GM12878 (cell line): ENCODE results near the gene MYO18B. TPM values are rescaled to one million over a fixed set of nuclear protein-coding genes. Genes with fewer than 3 reads are reported as not detected.

Source experiments
- ATAC-seq: fragments of 200-7000 bp; cut with Tn5 transposase; 3 replicates; pipeline ENCODE4 v1.9.1; 2020; ENCODE audit warnings: mild to moderate bottlenecking, moderate library complexity
- BruUV-seq: library from RNA; stranded (reverse); fragments of 400-500 nt; replicated peaks from 2 replicates; lab custom pipeline; 2021; lab: Mats Ljungman, UMichigan
- CTCF ChIA-PET: fragments of 300-600 bp; sonication (Branson Sonifier 250); formaldehyde crosslinking; extraction: SDS; loops from one replicate; lab custom pipeline; 2021; ENCODE audit warnings: inconsistent platforms; lab: Yijun Ruan, JAX
- POLR2A ChIA-PET: fragments of 350-600 bp; formaldehyde crosslinking; extraction: SDS; loops from one replicate; lab custom pipeline; 2021; ENCODE audit warnings: inconsistent platforms; lab: Charles Lee
- RAD21 ChIA-PET: fragments of 300-600 bp; sonication (Branson Sonifier 250); formaldehyde crosslinking; loops from one replicate; lab custom pipeline; 2023; ENCODE audit warnings: antibody characterized with exemption; ENCODE audit not compliant: unreplicated experiment; lab: Charles Lee
- SMC1A ChIA-PET: fragments of 300-600 bp; sonication (Branson Sonifier 250); formaldehyde crosslinking; loops from one replicate; lab custom pipeline; 2023; ENCODE audit not compliant: unreplicated experiment, uncharacterized antibody; lab: Charles Lee
- DNase-seq: peaks from one replicate; pipeline ENCODE4 v3.0.0-alpha.2; 2011; ENCODE audit warnings: low read depth, low spot score
- FAIRE-seq: peaks from 3 replicates; lab custom pipeline; 2011; peaks lifted over from hg19 to GRCh38; lab: Jason Lieb, UNC
- H2AFZ ChIP-seq: 2 replicates; pipeline ENCODE4 v1.6.0; 2011; ENCODE audit warnings: low read depth, low read length, control low read depth; ENCODE audit not compliant: control insufficient read depth
- H3K27ac ChIP-seq: 2 replicates; pipeline ENCODE4 v1.5.1; 2011; ENCODE audit warnings: control low read depth; ENCODE audit not compliant: control insufficient read depth, insufficient read depth
- H3K27me3 ChIP-seq, 2 experiments: replicated peaks in 1 of 2; 2 replicates each; pipeline versions ENCODE4 v1.6.0 to v1.6.1; 2011; ENCODE audit warnings: low read length in 1 of 2; ENCODE audit not compliant: control insufficient read depth in 2 of 2, insufficient read depth in 2 of 2
- H3K36me3 ChIP-seq, 2 experiments: 2 replicates each; pipeline ENCODE4 v1.5.1; 2011; ENCODE audit warnings: low read length in 1 of 2; ENCODE audit not compliant: control insufficient read depth in 2 of 2, insufficient read depth in 2 of 2
- H3K4me1 ChIP-seq: 2 replicates; pipeline ENCODE4 v1.6.1; 2011; ENCODE audit warnings: mild to moderate bottlenecking, low read length, moderate library complexity, mixed read lengths; ENCODE audit not compliant: control insufficient read depth, insufficient read depth
- H3K4me2 ChIP-seq: 2 replicates; pipeline ENCODE4 v1.6.0; 2011; ENCODE audit warnings: control low read depth; ENCODE audit not compliant: control insufficient read depth, insufficient read depth
- H3K4me3 ChIP-seq: fragments of 200-600 bp; sonication (generic); 2 replicates; pipeline ENCODE4 v1.5.1; 2016
- H3K79me2 ChIP-seq: 2 replicates; pipeline ENCODE4 v1.6.0; 2011; ENCODE audit warnings: low read length; ENCODE audit not compliant: control insufficient read depth, insufficient read depth
- H3K9ac ChIP-seq: 2 replicates; pipeline ENCODE4 v1.8.0; 2011; ENCODE audit warnings: low read length, control low read depth, mixed read lengths; ENCODE audit not compliant: control insufficient read depth, insufficient read depth
- H3K9me3 ChIP-seq: replicated peaks from 3 replicates; pipeline ENCODE4 v1.5.1; 2011; ENCODE audit warnings: mild to moderate bottlenecking, low read length; ENCODE audit not compliant: control insufficient read depth, insufficient read depth
- H4K20me1 ChIP-seq: 2 replicates; pipeline ENCODE4 v1.6.0; 2011; ENCODE audit not compliant: control insufficient read depth, insufficient read depth
- CUX1 ChIP-seq: IDR thresholded peaks from 2 replicates; pipeline ENCODE4 v1.6.1; 2012; ENCODE audit warnings: improper control_type of control experiment, low read depth, low read length; ENCODE audit not compliant: insufficient replicate concordance
- DPF2 ChIP-seq: fragments of 450-650 bp; IDR thresholded peaks from 2 replicates; pipeline ENCODE4 v1.6.1; 2017; ENCODE audit warnings: mild to moderate bottlenecking
- FOXK2 ChIP-seq: fragments of 450-650 bp; IDR thresholded peaks from 2 replicates; pipeline ENCODE4 v1.6.1; 2017; ENCODE audit warnings: mild to moderate bottlenecking, moderate library complexity
- HDAC2 ChIP-seq: fragments of 200-600 bp; sonication (generic); IDR thresholded peaks from 2 replicates; pipeline ENCODE4 v1.6.1; 2017
- HDAC6 ChIP-seq: fragments of 200-600 bp; sonication (generic); IDR thresholded peaks from one replicate; pipeline ENCODE4 v1.8.0; 2017; ENCODE audit warnings: antibody characterized with exemption; ENCODE audit not compliant: unreplicated experiment
- JUNB ChIP-seq: IDR thresholded peaks from 2 replicates; pipeline ENCODE4 v1.6.1; 2016; ENCODE audit warnings: antibody characterized with exemption, mild to moderate bottlenecking
- NBN ChIP-seq: fragments of 450-650 bp; IDR thresholded peaks from 2 replicates; pipeline ENCODE4 v1.6.1; 2016
- PAX5 ChIP-seq: IDR thresholded peaks from 2 replicates; pipeline ENCODE4 v1.6.1; 2011; ENCODE audit warnings: low read depth, low read length, borderline replicate concordance
- RBBP5 ChIP-seq: fragments of 200-600 bp; sonication (generic); conservative IDR thresholded peaks from 2 replicates; pipeline ENCODE4 v1.6.1; 2016
- RCOR1 ChIP-seq: conservative IDR thresholded peaks from 2 replicates; pipeline ENCODE4 v1.6.1; 2012; ENCODE audit warnings: low read depth, low read length, improper control_type of control experiment
- SUZ12 ChIP-seq: fragments of 200-600 bp; sonication (generic); IDR thresholded peaks from one replicate; pipeline ENCODE4 v1.6.1; 2018; ENCODE audit warnings: antibody characterized with exemption, mild to moderate bottlenecking; ENCODE audit not compliant: unreplicated experiment
- TARDBP ChIP-seq: IDR thresholded peaks from 2 replicates; pipeline ENCODE4 v1.6.1; 2016; ENCODE audit warnings: borderline replicate concordance
- ZBTB33 ChIP-seq: fragments of 450-650 bp; IDR thresholded peaks from 2 replicates; pipeline ENCODE4 v1.6.1; 2017; ENCODE audit warnings: mild to moderate bottlenecking
- ZNF687 ChIP-seq: fragments of 450-650 bp; IDR thresholded peaks from 2 replicates; pipeline ENCODE4 v1.6.1; 2017; ENCODE audit warnings: mild to moderate bottlenecking, moderate library complexity
- WGBS: methylation state at CpG from one replicate; pipeline ENCODE4 v1.1.6; 2016; ENCODE audit warnings: low lambda C conversion rate; ENCODE audit not compliant: insufficient replicate concordance, insufficient coverage; ENCODE audit errors: missing lambda C conversion rate; 5-methylcytosine and 5-hydroxymethylcytosine counted together
- in situ Hi-C: fragments of 300-500 bp; cut with MboI; formaldehyde crosslinking; loops from 9 replicates; pipeline ENCODE4 v1.14.3; 2018; ENCODE audit warnings: mixed read lengths
- intact Hi-C: fragments of 100-400 bp; cut with micrococcal nuclease; formaldehyde crosslinking; loops from one replicate; pipeline ENCODE4 v1.14.2; 2022; ENCODE audit not compliant: unreplicated experiment
- polyA plus RNA-seq, 11 experiments: library from polyadenylated mRNA; depleted of rRNA in 4 of 11; unstranded in 6 of 11; stranded (reverse) in 5 of 11; fragments of >200 nt; fragmentation: Nextera tagmentation in 4 of 11; fragmentation: Illumina TruSeq in 1 of 11; extraction: Ambion mirVana in 4 of 11; extraction: Trizol in 1 of 11; gene quantifications; 1 replicate in 1 of 11; 2 replicates in 10 of 11; pipeline versions ENCODE4 v1.2.1 to v1.2.3, GENCODE V29; 2011 to 2016; ENCODE audit warnings: inconsistent platforms in 2 of 11, missing spikeins in 2 of 11, low read depth in 1 of 11
- total RNA-seq, 4 experiments: library from RNA; depleted of rRNA in 3 of 4; stranded (reverse); fragments of >200 nt in 3 of 4; fragmentation: Illumina TruSeq in 1 of 4; extraction: Trizol in 1 of 4; gene quantifications; 2 replicates each; pipeline versions ENCODE4 v1.2.1 to v1.2.3, GENCODE V29; 2013 to 2021

The MYO18B gene
- total and polyA plus RNA-seq, 10 of the 15 experiments (the other 5 are each of a cell fraction or from before 2014, with no cell fraction given): 0.05 to 2.1 (median 0.51) TPM; not detected in 1

GRCh38 chr22:25972397-25972796 is 230.4 kb downstream of the MYO18B start:
- 34% methylated on average over 9 of the region's 9 CpGs for WGBS
- FAIRE-seq: no peak
- ChIA-PET RAD21 (no interaction called here), SMC1A (interaction anchor here (0.7 to 1.4 kb wide), 3 partner anchors 22 to 154 kb away, joined by 3 to 6 read pairs (median 4); no protein-coding TSS in a partner anchor), POLR2A (interaction anchor here (0.6 kb wide), 1 partner anchor 660 kb away, joined by 3 read pairs; no protein-coding TSS in a partner anchor), CTCF (interaction anchor here (0.6 kb wide), 1 partner anchor 157 kb away, joined by 3 read pairs; no protein-coding TSS in a partner anchor)
- no peaks in the 10 kb centered on the region; the same call in 2 of the 3 replicates for H3K9me3 ChIP-seq
- peaks cover 3% of the 10 kb centered on the region; the same call in 1 of the 2 replicates for H3K4me1 ChIP-seq
- no peaks in the 10 kb centered on the region for H3K36me3 ChIP-seq
- no peak overlapping the region for H3K9ac ChIP-seq
- in situ Hi-C loops: no loop called here
- intact Hi-C loops: no loop called here
- no peak overlapping the region for H3K27ac ChIP-seq
- no peak for ATAC-seq
- H3K4me3 ChIP-seq: no peak overlapping the region
- H4K20me1 ChIP-seq: no peaks in the 10 kb centered on the region
- no peak for DNase-seq
- no TSS peak for BruUV-seq
- H3K4me2 ChIP-seq: no peak overlapping the region
- H3K27me3 ChIP-seq: no peaks in the 10 kb centered on the region
- H2AFZ ChIP-seq: no peak overlapping the region
- no peaks in the 10 kb centered on the region for H3K79me2 ChIP-seq
- TF ChIP-seq RCOR1: no peak
- no peak for TF ChIP-seq DPF2
- no peak for TF ChIP-seq SUZ12
- no peak for TF ChIP-seq FOXK2
- TF ChIP-seq PAX5: no peak
- TF ChIP-seq ZNF687: no peak
- TF ChIP-seq NBN: no peak
- no peak for TF ChIP-seq JUNB
- TF ChIP-seq ZBTB33: no peak
- no peak for TF ChIP-seq TARDBP
- no peak for TF ChIP-seq HDAC2
- no peak for TF ChIP-seq HDAC6
- no peak for TF ChIP-seq CUX1
- TF ChIP-seq RBBP5: no peak
